Embryonic facial prominence (tissue), 1 donor: ENCODE results near the gene ARL2BP.

Experiments
- DNase-seq: peaks from one replicate; pipeline ENCODE4 v3.0.0-alpha.2; 2016; ENCODE audit errors: extremely low spot score

ARL2BP gene

DNA sequence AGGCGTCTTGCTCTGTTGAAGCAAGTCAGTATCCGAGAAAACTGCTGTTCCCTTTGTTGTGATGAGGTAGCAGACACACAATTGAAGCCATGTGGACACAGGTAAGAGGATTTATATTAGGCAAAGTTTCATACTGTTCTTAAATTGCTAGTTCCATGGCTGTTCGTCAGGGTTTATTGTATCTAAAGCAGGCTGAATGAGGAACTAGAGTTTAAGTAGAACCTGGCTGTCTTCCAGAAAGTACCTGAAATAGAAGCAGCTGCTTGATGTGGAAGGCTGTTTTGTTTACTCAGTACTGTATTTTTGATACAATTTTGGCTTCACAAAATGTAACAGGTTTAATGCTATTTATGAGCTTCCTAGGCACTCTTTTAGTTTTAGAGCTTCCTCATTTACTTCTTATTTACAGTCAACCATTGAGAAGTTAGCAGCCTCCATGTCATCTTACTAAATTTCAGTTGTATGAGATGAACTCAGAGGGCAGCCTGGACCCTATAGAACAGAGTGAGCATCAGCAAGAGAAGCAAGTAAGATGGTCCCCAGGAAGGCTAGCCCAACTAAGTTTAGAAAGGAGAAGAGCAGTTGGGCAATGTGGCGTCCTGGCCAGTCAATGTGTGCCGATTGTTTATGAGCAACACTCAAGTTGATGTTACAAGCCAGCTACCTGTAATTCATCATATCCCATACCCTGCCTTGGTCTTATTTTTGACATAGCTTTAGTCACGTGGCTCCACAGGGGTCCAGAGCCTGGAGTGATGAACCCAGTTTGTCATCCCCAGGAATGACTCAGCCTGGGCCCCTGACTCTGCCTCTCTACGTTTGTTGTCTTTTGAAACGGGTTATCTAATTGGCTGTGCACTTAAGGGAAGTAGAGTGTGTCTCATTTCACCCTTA, 9.7 kb upstream of the ARL2BP start:
- no peak for DNase-seq

DNA sequence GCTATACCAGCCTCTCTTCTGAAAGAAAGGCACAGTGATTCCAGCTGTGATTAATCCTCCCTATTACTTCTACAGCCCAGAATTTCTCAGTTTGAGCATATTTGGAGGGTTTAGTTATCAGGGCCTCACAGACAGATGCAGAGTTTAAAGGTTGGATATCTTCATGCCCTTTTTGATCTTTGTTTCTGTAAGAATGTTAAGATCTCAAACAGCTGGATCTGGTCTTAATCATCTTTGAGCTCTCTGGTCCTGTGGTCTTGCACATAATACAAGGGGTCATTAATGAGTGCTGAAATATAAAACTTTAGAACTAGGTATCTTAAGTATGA, 9.1 kb upstream of the ARL2BP start:
- no peak for DNase-seq

DNA sequence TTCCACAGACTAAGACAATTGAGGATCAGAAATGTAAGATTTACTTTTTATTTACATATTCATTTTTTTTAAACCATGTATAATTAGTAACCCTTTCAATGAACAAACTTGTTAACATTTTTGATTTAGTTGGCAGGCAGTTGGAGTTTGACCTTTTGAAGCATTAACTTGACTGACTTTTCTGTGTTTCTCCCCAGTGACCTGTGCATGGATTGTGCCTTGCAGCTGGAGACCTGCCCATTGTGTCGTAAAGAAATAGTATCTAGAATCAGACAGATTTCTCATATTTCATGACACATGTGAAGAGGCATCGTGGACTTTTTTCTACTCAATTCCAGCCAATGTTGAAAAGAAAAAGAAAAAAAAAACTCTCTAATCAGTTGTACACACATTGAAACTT, 6.4 kb upstream of the ARL2BP start:
- DNase-seq = no peak

DNA sequence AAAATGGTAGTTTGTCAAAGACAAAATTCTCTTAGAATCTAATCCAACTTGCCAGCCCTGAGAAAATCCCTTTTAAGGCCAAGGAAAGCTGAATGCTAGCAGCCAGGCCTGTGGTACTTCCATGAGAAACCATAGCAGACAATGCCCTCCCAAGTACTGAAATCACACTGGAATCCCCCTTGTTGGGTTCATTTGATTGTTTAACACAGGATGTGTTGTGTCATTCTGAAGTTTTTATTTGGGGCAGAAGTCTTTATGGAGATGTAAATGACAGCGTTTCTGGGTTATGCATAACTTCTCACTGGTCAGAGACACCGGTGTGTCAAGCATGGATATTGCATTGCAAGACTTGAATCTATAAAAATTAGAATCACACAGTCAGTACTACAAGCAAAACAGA, 6.0 kb upstream of the ARL2BP start:
- DNase-seq = no peak

DNA sequence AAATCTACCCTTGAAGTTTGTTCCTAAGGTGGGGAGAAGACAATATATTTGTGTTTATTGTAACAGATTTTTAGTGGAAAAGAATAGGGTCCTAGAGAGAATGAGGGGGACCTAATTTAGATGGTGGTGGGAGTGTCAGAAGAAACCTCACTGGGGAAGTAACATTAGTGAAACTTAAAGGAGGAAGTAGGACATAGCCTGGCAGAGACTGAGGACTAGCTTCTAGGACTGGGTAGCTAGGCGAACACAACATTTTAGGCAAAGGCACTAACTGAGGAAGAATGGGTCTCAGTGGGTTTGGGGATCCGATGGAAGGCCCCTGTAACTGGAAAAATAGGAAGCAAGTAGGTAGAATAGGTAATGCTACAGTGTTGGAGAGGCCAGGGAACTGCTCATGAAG, 4.2 kb upstream of the ARL2BP start:
- no peak for DNase-seq

DNA sequence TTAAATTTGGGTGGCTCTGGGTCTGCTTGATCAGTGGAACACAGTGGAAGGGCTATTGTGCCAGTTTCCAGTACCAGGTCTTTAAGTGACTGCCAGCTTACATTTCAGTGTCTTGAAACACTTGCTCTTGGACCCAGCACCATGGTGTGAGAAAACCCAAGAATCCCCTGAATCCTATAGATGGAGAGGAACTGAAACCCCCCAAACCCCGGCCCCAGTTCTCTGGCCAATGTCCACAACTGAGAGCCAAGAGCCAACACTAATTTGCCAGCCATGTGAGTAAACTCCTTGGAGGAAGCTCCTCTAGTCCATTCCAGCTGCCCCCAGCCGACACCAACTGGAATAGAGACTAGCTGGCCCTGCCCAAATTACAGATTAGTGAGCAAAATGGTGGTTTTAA, 2.4 kb upstream of the ARL2BP start:
- DNase-seq = no peak

DNA sequence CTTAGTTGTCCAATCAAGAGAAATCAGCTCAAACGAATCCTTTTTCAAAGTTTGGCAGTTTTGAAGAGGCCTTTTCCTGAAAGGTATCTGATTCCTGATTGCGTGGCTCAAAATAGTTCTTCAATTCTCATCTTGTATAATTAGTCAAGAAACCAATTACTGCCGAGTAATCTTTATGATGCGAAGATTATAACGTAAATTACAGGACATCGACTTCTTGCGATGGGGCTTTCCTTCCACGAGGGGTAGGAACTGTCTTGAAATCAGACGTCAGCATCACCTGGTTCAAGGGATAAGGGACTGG, 644 bp upstream of the ARL2BP start:
- DNase-seq = no peak

DNA sequence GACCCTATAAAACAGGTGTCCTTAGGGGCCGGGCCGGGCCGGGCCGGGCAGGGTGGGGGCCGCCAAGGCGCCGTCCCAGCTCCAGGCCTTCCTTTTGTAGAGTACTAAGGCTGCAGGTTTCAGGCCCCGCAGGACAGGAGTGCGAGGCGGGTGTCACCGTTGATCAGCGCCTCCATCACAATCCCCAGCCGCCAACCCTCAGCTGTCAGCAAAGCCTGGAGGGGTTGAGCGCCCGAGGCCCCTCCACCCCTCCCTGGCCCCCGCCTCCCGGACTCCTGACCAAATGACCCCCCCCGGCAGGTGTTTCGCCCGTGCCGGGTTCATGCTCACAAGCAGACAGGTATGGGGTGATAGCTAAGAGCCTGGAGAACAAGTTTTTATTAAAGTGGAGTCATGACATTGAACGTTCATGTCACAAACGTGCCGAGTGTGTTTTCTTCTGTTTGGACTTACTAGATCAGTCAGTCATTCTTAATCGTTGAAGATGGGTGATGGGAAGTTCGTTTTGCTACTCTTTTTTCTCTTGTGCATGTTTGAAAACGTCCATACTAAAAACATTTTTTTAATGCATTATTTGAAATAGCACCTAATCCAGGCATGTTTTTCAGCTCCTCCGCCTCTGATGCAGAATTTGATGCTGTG, 534 bp downstream of the ARL2BP start:
- DNase-seq = no peak

DNA sequence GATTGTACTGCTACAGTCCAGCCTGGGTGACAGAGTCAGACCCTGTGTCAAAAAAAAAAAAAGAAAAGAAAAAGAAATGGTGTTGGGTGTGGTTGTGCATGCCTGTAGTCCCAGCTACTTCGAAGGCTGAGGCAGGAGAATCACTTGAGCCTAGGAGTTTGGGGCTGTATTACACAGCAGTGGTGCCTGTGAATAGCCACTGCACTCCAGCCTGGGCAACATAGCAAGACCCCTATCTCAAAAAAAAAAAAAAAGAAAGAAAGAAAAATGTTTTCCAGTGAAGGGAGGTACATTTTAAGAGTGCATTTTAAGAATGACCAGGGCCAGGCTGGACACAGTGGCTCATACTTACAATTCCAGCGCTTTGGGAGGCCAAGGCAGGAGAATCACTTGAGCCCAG, 6.3 kb downstream of the ARL2BP start:
- no peak for DNase-seq

DNA sequence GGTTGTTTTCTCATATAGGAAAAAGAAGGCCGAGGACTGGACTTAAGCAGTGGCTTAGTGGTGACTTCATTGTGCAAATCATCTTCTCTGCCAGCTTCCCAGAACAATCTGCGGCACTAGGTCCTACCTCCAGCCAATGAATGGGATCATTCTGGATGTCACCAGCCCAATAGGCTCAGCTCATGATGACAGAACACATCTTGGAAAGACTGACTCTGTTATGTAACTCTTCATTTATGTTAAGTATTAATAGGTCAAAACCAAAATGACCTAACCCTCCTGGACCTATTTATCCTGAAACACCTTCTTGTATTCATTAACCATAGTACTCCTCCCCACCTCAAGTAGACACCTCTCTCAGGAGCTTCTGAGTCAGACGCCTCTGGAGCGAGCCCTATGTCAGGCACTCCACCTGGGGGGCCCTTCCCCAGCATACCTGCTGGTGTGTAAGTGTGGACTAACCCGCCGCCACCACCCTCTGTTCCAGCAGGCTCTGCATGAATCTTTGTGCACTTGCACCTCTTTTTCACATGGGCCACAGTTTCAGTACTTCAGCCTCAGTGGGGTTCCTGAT, 7.2 kb downstream of the ARL2BP start:
- DNase-seq = no peak

DNA sequence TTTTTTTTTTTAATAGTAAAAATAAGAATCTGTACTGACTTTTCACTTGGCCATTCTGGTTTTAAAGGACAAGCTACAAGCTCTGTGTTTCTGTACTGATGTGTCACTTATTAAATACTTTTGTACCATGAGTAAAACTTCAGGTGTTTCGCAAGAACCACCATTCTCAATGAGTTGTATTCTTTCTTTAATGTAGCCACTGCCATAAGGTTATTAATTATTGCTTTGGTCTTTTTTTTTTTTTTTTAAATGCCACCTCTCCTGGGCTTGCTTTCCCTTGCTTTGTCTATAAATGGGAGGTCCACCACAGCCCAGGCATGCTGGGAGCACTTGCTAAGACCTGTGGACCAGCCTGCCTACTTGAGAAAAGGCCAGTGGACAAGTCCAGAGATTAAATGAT, 8.4 kb downstream of the ARL2BP start:
- DNase-seq = no peak

DNA sequence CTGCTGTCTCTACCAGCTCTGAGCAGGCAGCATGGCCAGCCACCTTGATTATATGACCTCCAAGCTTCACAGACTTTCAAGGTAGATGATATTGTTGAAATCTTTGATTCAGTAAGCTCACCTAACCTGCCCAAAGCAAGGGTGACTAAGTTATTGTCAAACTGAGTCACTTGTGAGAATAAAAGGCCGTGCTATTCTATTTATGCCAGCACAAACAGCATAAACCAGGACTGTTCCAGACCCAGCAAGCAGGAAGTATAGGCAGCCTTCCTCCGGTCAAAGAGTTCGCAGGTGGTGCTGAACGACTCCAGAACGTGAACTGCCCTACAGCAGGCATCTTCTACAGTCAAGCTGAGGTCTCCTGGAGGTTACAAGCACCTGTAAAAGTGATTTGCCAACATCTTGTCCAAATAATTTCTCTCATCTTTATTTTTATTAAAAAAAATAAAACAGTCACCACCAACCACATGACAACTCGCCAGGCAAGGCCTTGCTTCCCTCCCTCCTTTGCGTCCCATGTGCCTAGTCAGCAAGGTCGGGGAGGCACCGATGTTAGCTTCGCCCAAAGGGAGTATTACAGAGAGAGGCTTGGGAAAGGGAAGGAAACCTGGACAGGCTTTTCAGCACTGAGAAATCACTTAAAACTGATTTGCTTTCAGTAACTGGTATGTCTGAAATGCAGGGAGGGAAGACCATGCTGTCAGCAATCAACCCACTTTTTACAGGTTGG, 10.8 kb downstream of the ARL2BP start:
- no peak for DNase-seq

DNA sequence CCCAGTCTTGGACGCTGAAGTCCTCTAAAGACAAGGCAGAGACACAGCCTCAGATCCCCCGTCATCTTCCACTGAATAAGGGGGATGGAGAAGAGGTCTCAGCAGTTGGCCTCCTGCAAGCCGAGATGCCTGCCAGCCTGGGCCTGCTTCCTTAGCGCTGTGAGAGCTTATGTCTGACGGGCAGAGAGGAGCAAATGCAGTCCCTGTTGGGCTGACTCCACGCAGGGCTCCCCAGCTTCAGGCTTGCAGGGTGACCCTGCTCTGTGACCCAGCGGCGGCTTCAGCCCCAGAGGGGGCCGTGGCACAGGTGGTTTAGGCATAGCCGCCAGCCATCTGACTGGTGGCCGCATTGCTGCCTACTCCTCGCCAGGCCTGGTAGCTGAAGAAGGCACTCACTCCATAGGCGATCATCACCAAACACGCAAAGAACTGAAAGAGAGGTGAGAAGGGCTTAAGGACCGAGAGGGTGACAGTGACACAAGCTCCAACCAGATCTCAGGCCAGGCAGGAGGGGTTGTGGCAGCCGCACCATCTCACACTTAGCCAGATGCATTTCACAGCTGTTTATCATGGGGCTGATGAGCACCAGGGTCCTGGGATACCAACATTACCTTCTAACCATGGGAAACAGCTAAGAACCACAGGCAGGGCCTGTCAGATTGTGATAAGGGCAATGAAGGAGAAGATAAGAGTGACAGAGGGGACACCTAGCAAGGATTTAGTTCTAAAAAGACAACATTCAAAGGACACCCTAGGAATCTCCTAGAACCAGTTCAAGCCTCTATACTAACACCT, 11.7 kb downstream of the ARL2BP start:
- no peak for DNase-seq

DNA sequence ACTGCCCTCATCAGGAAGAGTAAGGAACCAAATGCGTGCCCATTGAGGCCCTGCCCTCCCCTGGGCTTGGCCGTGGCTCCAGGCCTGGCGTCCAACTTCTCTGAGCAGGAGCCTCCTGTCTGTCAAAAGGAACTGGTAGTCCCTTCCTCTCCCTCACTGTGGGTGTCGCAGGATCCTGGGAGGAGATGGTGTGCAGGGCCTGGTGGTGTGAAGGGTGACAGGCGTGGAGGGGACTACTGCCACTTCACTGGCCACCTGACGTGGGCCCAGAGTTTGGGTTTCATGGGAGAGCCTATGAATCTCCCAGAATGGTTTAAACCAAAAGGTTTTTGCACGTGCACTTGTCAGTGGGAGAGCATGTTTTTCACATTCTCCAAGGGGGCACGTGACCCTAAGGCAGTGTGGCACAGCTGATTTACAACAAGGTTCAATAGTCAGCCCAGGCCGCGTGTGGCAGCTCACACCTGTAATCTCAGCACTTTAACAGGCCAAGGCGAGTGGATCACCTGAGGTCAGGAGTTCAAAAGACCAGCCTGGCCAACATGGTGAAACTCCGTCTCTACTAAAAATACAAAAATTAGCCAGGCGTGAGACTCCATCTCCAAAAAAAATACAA, 12.5 kb downstream of the ARL2BP start:
- DNase-seq = no peak

DNA sequence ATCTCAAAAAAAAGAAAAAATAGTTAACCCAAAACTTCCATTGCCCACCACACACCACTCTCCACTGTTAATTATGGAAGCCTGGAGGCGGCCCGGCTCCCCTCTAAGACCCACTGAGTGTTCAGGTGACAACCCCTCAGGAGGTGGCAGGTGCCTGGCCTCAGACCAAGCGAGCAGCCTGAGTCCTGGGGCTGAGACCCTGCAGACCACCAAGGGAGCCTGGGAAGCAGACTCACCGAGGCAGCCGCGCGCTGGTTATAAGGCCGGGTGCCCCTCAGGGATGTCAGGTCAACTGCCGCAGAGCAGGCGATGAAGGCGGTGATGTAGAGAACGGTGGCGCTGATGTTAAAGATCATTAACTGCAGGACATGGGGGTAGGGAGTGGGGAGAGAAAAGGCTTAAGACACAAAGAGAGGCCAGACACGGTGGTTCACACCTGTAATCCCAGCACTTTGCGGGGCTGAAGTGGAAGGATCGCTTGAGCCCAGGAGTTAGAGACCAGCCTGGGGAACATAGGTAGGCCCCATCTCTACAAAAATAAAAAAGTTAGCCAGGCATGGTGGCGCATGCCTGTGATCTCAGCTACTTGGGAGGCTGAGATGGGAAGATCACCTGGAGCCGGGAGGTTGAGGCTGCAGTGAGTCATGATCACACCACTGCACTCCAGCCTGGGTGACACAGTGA, 13.3 kb downstream of the ARL2BP start:
- no peak for DNase-seq

DNA sequence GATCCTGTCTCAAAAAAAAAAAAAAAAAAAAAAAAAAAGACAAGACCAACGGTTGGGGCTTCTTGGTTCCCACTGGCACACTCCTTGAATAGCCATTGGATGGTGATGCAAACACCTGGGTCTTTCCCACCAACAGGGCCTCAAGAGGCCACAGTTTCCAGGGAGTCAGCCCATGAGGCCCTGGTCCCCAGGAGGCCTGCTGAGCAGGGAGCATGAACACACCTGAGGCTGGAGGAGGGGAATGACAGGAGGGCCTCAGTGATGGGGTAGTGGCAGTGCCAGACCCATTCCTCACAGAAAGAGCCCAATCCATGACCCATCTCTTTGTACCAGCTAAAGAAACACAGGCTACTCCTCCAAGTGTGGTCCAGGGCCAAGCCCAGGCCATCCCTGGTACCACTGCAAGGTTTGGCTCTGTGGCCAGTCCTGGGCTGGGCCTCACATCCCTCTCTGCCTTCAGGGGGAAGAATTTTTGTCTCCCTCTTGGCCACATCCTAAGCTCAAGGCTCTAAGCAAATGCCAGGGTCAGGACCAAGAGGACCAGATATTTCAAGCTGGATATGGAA, 13.9 kb downstream of the ARL2BP start:
- no peak for DNase-seq

DNA sequence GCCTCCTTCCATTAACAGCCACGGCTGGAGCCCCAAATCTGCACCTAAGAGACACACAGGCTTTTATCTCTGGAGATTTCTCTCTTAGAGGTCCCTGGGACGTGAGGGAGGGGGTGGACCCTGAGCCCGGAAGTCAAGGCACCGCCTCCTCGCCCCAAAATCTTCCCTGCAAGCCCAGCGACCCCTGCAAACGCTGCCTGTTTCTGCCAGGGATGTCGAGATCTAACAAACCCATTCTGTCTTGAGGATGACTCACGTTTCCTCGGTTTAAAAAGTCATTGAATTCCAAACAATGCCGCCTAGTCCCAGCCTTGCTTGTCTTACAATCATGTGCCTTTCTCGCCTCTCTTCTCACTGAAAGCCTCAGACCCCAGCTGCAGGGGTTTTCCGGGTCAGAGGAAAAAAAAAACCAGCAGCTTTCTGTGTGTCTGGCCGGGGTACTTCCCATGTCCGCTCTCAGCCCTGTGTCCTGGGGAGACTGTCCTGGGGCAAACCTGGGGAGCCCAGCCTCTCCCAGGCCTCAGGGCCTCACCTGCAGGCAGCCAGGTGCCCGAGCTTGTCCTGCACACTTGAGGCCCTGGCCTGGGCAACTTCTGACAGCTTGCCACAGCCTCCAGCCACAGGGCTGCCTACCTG, 15.4 kb downstream of the ARL2BP start:
- no peak for DNase-seq

DNA sequence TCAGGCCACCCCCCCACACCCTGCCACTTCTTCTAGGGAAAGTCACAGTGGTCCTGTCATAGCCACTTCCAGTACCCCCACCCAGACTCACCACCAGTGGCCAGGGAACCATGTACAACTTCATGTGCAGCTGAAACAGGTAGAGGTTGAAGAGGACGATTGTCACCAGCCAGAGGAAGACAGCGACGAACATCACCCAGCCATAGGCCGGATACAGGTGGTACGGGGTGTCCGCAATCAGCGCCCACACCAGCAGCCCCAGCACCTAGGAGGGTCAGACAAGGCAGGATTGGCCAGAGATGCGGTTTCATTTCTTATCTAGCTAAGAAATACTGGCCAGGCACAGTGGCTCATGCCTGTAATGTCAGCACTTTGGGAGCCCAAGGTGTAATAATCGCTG, 16.7 kb downstream of the ARL2BP start:
- no peak for DNase-seq

DNA sequence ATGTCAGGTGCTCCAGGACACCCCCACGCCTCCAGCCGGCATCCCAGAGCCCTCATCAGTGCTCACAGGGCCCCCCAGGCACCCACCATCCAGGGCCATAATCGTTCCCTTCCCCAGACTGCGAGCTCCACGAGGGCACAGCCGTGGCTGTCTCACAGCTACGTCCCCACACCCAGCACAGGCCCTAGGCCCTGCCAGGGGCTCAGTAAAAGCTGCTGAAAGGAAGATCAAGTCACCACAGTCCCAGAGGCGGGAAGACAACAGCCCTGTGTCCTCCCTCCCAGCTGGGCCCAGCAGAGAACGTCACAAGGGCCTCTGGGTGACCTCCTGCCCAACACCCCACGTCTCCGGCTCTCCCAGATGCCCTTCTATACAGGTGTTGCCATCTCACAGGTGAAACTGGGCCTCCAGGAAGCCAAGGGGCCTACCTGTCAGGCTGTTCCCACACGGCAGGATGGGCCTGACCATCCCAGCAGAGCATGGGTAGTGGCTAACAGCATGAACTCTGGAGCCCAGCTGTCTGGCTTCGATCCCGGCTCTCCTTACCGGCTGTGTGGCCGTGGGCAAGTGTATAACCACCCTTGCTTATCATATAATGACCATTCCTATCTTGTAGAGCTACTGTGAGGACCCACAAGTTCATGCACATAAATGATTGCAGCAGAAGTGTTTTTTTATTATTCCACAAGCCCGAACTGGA, 17.9 kb downstream of the ARL2BP start:
- no peak for DNase-seq
